GM21360 (cell line): Measurements from ENCODE around the gene FOXL3.

Experiments
- ATAC-seq: cut with Tn5 transposase; IDR thresholded peaks from one replicate; pipeline ENCODE4 v1.9.1; 2021; ENCODE audit warnings: mild to moderate bottlenecking, moderate library complexity; ENCODE audit not compliant: unreplicated experiment

The FOXL3 gene

DNA sequence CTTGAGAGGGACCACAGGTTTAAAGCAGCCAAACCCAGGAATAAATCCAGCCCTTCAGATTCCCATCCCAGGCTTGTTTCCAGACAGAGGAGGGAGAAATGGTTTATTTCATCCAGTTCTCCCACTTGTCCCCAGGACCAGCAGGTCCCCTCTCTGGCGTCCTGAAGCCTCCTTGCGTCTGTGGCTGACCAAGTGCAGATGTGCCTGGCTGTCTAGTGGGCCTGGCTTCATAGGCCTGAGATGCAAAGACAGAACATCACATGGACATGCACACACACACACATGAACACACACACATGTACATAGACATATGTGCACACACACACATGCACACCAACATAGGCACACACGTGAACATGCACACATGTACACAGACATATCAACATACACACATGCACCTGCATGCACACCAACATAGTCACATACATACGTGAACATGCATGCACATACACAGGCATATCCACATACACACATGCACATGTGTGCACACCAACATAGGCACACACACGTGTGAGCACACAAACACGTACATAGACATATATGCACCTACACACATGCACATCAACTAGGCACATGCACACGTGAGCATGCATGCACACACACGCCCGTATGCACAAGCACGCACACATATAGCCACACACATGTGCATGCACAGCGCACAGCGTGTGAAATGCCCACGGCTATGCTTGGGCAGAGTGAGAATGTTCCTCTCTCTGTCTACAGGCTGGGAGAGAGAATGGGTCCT is 10.7 kb downstream of the FOXL3 start:
- ATAC-seq = no peak

DNA sequence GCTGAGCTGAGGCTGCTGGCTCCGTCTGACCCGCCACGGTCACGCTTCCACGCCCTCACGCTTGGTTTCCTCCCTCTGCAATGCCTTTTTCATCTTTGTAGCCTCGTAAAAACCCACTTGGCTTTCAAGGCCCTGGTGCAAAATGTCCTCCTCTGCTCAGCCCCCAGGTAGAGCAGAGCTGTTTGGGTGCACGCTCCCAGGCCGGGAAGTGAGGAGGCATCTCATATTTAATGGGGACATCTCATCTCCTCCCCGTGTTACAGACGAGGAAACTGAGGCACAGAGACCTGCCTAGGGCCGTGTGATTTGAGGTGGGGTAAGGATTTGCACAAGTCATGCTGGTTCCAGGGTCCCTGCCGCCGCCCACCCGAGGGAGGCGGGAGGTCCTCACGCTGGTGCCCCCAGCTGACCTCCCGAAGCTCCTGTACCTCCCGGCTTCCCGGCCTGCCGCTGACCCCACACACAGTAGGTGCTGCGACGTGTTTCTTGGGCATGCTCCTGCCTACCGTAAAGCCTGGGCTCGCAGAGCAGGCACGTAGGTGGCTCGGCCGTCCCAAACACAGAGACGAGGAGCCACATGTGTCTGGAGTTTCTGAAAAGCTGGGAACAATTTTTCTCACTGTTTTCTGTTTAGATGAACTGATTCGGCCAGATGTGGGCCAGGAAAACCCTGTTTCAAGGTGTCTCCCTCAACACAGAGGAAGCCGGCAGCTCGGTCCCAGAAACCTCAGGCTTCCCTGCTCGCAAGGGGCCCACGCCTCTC is 11.5 kb downstream of the FOXL3 start:
- no peak for ATAC-seq

GRCh38 chr7:302054-302992 is 12.4 kb downstream of the FOXL3 start:
- ATAC-seq = no peak

- no peak for ATAC-seq
Observed at GRCh38 chr7:303425-303824, 13.5 kb downstream of the FOXL3 start.

DNA sequence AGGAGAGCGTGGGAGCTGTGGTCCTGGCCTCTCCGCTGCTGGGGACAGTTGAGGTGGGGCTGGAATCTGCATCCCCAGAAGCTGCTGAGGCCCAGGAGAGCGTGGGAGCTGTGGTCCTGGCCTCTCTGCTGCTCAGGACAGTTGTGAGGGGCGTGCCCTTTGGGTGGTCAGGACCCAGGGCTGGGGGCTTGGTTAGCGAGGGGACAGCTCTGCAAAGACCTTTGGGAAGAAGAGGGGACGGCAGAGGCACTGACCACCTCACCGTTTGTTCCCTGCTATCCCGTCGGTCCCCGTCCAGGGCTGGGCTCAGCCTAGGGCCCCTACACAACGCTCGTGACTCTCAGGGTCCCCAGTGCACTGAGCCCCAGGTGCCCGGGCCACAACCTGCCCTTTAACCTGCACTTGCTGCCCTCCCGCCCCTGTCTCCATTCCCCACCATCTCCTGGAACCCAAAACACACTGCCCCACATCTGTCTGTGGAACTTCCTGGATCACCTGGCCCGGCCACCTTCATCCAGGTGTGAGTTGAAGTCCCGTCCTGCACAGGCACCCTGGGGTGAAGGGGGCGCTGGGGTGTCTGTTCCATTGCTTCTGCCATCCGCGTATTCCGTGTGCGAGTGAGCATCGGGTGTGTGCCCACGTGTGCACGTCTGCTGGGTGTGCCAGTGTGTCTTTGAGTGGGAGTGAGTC is 14.1 kb downstream of the FOXL3 start:
- ATAC-seq = no peak

- no peak for ATAC-seq
Observed at GRCh38 chr7:304574-305409, 14.8 kb downstream of the FOXL3 start.

DNA sequence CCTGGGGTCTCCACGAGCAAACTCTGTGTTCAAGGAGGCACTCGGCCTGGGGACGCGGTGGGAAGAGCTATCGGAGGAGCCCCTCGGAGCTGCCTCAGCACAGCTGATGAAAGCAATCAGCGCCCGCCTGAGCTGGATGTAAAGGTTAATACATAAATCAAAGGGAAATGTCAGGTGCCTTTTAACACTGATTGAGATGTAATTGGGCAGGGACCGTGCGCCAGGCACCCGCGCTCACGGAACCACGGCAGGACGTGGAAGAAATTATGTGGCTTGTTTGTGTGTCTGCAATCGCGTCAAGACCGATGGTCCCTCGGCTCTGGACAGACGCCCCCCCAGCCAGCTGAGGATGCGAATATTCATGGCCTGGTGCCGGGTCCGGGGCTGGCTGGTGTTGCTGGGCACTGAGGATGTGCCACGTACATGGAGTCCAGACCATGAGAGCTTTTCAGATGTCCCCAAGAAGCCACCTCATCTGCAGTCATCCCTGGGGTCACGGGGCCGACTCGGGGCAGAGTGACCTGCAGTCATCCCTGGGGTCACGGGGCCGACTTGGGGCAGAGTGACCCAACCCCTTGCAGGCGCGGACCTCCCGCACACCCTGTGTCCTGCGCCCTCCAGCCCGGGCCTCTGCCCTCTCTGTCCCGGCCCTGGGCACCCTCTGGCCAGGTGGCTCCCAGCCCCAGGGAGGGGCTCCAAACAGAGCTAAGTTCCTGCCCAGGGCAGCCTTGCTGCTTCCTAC is 15.6 kb downstream of the FOXL3 start:
- no peak for ATAC-seq

DNA sequence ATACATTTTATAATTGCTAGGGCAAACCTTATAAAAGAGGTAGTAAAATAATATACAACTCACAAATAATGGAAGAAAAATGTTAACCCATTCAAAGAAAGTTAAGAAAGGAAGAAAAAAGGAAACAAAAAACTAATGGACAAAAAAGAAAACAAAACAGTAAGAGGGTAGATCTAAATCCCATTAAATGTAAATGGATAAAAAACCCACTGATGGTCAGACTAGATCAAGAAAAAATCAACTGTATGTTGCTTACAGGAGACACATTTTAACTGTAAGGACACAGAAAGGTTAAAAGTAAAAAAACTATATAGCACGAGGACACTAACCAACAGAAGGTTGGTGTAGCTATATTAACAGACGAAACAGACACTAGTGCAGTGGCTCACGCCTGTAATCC is 18.0 kb downstream of the FOXL3 start:
- no peak for ATAC-seq

- ATAC-seq = no peak
Observed at GRCh38 chr7:309586-310228, 19.7 kb downstream of the FOXL3 start.

DNA sequence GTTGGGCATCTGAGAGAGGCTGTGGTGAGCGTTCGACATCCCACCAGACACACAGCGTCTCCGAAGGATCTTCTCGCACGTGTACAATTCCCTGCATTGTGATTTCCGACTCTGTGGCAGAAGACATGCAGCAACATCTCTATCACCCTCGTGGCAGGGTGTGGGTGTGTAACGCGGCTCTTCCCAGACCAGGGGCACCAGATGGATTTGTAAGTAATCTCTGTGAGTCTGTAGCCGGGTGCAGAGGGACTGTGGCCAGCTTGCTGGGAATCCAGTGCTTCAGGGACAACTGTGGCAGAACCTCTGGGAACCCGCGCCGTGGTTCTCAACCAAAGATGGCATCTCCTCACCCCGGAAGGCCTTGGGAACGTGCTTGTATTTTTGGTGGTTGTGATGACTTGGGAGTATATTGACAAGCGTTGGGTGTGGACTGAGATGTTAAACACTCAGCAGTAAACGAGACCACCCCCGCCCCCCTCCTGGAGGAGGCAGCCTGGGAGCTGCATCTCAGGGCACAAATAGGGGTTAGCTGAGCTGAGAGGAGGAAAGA is 21.2 kb downstream of the FOXL3 start:
- no peak for ATAC-seq

DNA sequence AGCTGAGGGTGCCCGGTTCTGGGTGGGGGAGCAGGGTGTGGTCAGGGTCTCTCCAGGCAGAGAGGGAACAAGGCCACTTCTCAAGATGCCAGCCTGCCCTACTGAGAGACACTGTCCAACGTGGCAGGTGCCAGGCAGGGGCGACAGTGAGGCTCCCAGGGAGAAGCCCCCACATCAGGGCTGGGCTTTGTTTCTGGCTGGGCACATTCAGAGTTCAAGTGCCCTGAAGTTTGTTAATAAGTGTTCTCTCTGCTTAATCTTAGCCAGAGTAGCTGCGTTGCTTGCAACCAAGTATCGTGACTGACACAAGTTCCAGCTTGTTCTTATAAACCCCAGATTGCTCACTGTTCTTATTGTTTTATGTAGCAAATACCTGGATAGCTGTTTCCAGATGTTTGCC is 21.8 kb downstream of the FOXL3 start:
- no peak for ATAC-seq

DNA sequence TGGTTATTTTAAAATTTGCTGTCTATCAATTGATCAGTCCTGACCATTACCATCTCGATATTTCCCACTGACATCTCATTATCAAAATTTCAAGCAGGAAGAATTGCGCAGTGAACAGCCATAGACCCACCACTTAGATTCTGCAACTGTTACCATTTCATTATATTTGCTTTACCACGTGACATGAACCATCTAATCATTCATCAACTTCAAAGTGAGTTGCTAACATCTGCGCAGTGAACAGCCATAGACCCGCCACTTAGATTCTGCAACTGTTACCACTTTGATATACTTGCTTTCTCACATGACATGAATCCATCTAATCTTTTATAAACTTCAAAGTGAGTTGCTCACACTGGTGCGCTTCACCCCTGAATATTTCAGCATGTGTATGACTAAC is 22.5 kb downstream of the FOXL3 start:
- no peak for ATAC-seq

GRCh38 chr7:314853-315252 is 24.9 kb downstream of the FOXL3 start:
- ATAC-seq = no peak

- ATAC-seq = no peak
Observed at GRCh38 chr7:315516-316265, 25.7 kb downstream of the FOXL3 start.

DNA sequence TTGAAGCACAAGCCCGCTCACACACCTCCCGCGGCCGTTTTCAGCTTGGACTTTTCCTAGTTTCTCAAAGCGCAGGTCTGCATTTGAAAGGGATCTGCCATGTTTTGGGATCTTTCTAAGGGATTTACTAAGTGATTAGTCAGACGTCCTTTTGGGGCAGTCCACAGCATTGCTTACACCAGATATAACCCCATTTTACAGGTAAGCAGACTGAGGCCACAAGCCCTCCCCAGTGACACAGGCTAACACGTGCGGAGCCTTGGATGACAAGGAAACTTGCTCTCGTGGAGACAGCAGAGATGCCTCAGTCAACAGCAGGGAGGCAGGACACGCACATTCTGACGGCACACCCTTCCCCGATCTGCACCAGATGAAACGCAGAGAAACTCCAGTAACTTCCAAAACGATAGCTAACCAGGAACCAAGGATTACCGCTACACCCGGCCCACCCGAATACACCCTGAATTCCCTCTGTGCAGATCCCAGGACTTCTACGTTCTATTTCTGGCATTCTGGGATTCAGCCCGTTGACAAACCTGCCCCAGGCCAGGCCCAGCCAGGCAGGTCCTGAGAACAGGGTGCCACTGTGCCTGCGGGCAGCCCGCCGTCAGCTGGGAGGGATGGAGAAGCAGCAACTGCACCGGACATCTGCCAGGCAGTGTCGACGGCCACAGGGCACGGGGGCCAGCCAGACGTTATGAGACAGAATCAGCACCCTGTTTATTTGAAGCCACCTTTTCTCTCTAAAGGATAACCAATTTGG is 27.9 kb downstream of the FOXL3 start:
- no peak for ATAC-seq

GRCh38 chr7:318476-318875 is 28.5 kb downstream of the FOXL3 start:
- no peak for ATAC-seq
